CD4-positive, alpha-beta T cell treated with Interleukin-21 for 1 hour (primary cell): ENCODE measurements around the gene ANKFY1.

Experiments used
- DNase-seq: peaks from one replicate; pipeline ENCODE4 v3.0.0-alpha.2; 2020

The ANKFY1 gene

GRCh38 chr17:4263282-4264215 is at the start of gene ANKFY1:
Gene ANKFY1, minus strand, starts transcription at chr17:4263979. Its CDS starts 38 bp downstream, at chr17:4263941.
- DNase-seq, result peak; percentile 98

- DNase-seq, result no peak
Measured at GRCh38 chr17:4310354-4311060, 46.7 kb upstream of the ANKFY1 start.

GRCh38 chr17:4309897-4310296 is 46.1 kb upstream of the ANKFY1 start:
- no peak for DNase-seq

GRCh38 chr17:4307179-4307930 is 43.6 kb upstream of the ANKFY1 start:
- DNase-seq, result no peak

GRCh38 chr17:4305224-4305623 is 41.4 kb upstream of the ANKFY1 start:
- DNase-seq, result no peak

- DNase-seq, result peak; percentile 68
Measured at GRCh38 chr17:4304417-4305027, 40.7 kb upstream of the ANKFY1 start.

- DNase-seq, result no peak
Measured at GRCh38 chr17:4301066-4301465, 37.3 kb upstream of the ANKFY1 start.

GRCh38 chr17:4297351-4297750 is 33.6 kb upstream of the ANKFY1 start:
- no peak for DNase-seq

- no peak for DNase-seq
Measured at GRCh38 chr17:4295686-4296085, 31.9 kb upstream of the ANKFY1 start.

GRCh38 chr17:4293572-4293971 is 29.8 kb upstream of the ANKFY1 start:
- no peak for DNase-seq

- no peak for DNase-seq
Measured at GRCh38 chr17:4287710-4288109, 23.9 kb upstream of the ANKFY1 start.

- no peak for DNase-seq
Measured at GRCh38 chr17:4276514-4276913, 12.7 kb upstream of the ANKFY1 start.

- DNase-seq, result no peak
Measured at GRCh38 chr17:4272972-4273368, 9.2 kb upstream of the ANKFY1 start.

- DNase-seq, result no peak
Measured at GRCh38 chr17:4272213-4272971, 8.6 kb upstream of the ANKFY1 start.

- DNase-seq, result no peak
Measured at GRCh38 chr17:4270736-4271135, 7.0 kb upstream of the ANKFY1 start.

- no peak for DNase-seq
Measured at GRCh38 chr17:4269915-4270314, 6.1 kb upstream of the ANKFY1 start.

- no peak for DNase-seq
Measured at GRCh38 chr17:4267402-4267801, 3.6 kb upstream of the ANKFY1 start.

GRCh38 chr17:4266550-4266949 is 2.8 kb upstream of the ANKFY1 start:
- DNase-seq, result no peak

GRCh38 chr17:4262703-4263102 is 1.1 kb downstream of the ANKFY1 start:
- no peak for DNase-seq

- DNase-seq, result no peak
Measured at GRCh38 chr17:4261452-4261851, 2.3 kb downstream of the ANKFY1 start.

- no peak for DNase-seq
Measured at GRCh38 chr17:4258867-4259266, 4.9 kb downstream of the ANKFY1 start.

- no peak for DNase-seq
Measured at GRCh38 chr17:4256952-4257351, 6.8 kb downstream of the ANKFY1 start.
